HTERT RPE-1 (cell line): ENCODE results near the gene BANF1.
"Not testable (repeated sequence)": the region's sequence is repeated elsewhere in the genome, so short reads cannot be mapped to it uniquely, and the experiment has no call there.

ENCODE experiments used
- in situ Hi-C: fragments of 300-500 bp; cut with MboI; formaldehyde crosslinking; loops from 4 replicates; pipeline ENCODE4 v1.14.3; 2020; ENCODE audit warnings: low sequenced_read_pairs

BANF1 gene

DNA sequence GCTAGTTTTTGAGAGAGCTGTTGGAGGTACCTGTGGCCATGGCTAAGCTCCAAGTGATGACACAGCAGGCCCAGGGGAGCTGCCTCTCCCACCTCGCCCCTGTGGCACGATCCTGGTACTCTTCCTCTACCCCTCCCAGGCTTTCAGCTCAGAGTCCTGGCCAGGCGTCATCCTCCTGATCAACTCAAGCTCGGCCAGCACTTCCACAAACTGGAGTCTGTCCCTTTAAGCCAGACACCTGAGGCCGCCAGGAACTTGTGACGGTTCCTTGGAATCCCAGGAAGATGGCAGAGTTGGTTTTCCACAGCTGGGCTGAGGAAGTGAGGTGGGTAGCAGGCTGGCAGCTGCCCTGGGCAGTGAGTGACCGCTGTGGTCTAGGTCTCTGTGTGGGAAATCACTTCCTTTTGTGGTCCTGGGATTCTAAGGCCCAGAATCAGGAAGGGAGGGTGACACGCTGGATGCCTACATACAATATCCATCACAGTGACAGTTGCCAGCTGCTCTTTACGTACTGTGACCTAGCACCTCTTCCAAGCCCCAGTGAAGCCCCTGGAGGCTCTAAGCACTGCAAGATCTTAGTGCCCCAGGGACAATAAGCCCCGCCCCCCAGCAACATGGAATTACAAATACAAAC is 6.3 kb downstream of the BANF1 start:
- in situ Hi-C loops = no loop called here

- in situ Hi-C loops = not testable (repeated sequence)
Measured at GRCh38 chr11:66010036-66010435, 7.7 kb downstream of the BANF1 start.

DNA sequence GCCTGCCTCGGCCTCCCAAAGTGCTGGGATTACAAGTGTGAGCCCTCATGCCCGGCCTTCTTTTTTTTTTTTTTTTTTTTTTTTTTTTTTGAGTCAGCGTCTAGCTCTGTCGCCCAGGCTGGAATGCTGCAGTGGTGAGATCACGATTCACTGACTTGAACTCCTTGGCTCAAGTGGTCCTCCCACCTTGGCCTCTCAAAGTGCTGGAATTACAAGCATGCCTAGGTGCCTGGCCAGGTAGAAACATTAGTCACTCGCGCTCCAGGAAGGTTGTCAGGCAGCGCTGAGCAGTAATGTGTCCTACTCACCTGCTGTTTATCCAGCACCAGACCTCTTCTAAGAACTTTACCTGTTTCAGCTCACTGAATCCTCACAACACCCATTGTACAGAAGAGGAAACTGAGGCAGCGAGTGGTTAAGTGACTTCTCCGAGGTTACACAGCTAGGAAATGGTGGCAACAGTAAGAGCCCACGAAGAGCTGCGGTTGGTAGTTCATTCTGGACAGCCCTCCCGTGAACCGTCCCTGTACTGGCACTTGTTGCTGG is 9.0 kb downstream of the BANF1 start:
- in situ Hi-C loops = no loop called here

- in situ Hi-C loops = no loop called here
Measured at GRCh38 chr11:66011785-66012303, 9.5 kb downstream of the BANF1 start, which contains the start of gene CST6. CST6 (plus strand) TSS chr11:66012008; CDS start chr11:66012045, 37 bp downstream.

- in situ Hi-C loops = no loop called here
Measured at GRCh38 chr11:66012371-66012945, 10.2 kb downstream of the BANF1 start.

DNA sequence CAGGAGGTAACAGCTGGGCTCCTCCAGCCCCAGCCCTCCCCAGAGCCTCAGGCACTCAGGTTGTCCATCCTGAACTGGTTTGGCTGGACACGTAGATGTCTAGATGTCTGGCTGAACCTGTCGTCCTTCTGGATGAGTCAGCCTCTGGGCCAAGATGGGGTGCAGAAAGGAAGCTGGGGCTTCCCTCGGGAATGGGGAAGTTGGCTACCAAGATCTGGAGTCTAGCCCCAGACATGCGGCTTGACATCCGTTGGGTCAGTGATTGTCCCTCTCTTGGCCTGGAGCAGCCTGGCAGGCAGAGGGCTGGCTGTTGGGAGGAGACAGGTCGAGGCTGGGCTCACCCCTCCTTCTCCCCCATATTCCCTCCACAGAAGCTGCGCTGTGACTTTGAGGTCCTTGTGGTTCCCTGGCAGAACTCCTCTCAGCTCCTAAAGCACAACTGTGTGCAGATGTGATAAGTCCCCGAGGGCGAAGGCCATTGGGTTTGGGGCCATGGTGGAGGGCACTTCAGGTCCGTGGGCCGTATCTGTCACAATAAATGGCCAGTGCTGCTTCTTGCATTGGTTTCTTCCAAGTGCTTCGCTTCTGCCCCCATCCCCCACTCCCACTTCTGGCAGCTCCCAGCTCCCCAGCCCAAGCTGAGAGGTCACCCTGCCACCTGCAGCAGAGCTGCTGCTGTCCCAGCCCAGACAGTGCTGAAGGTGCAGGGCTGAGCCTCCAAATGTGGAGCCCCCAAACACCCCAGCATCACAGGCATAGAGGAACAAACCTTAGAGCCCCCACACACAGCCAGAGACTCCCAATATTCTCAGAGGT is 10.9 kb downstream of the BANF1 start:
- in situ Hi-C loops = no loop called here

DNA sequence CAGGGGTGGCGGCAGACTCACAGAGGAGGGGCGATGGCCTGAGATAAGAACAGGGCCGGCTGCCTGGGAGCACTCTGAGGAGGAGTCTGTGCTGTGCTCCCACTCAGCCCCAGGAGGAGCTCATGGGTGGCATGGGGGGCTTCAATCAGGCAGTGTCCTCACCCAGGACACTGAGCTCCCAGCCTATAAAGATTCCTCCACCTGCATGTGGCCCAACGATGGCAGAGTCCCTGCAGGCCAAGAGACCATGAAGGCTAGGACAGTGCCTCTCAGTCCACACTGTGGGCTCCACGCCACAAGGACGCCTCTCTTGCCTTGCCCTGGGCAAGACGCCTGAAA is 11.4 kb downstream of the BANF1 start:
- in situ Hi-C loops = no loop called here

DNA sequence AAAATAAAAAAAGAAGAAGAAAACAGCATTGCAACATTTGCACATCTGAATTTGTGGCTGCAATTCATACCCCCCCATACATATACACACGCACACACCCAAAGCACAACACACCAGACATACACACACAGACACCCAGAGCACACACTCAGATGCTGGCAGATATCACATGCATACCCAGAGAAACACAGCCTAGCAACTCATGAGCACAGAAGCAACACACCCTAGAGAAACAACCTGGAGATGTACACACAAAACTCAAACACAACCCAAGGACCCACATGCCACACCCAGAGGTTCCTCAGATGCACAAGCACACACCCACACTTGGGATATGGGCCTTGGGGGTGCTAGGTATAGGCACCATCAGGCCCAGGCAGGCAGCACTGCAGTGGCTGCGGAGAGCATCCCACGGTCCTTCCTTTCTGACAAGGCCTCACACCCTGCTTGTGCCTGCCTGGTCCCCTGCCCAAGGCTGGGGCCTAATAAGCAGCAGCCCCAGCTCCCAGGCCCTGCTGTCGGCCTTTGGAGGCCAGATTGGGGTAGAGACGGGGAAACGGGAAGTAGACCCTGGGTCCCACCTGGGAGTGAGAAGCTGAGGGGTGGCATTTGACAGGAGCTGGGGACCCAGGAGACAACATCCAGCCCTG is 12.6 kb downstream of the BANF1 start:
- in situ Hi-C loops = no loop called here

GRCh38 chr11:66015454-66015881 is 13.2 kb downstream of the BANF1 start:
- in situ Hi-C loops = no loop called here

GRCh38 chr11:66015936-66016792 is 13.9 kb downstream of the BANF1 start:
- in situ Hi-C loops = no loop called here

- in situ Hi-C loops = no loop called here
Measured at GRCh38 chr11:66016793-66017177, 14.5 kb downstream of the BANF1 start.

DNA sequence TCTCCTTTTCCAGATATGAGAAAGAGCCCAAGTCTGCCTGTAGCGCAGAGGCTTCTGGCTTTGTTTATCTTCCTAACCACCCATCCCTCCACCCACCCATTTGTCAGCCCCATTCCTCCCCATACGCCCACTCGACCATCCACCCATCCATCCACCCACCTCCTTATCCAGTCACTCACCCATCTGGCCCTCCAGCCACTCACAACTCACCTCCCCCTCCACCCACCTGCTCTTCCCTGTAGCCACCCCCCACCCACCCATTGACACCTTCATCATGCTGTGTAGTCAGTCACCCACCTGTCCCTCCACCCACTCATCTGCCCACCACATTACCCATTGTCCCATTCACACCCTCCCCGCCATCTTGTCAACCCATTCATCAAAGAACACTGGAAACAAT is 15.0 kb downstream of the BANF1 start:
- in situ Hi-C loops = no loop called here

DNA sequence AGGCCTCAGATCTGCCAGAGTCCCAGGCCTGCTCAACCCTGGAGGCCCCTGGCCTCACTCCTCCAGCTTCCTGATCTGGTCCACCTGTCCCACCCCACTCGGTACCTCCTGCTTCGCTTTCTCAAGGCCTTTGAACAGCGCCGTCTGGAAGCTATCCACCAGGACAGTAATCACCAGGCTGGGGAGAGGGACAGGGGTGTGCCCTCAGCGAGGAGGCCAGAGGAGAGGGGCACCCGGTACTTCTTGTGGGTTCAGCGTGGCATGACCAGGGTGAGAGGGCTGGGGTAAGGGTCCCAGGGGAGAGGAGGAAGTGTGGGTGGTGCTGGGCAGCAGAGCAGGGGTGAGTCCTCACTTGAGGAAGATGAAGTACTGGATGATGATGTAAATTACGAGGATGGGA is 17.9 kb downstream of the BANF1 start:
- in situ Hi-C loops = no loop called here

- in situ Hi-C loops = no loop called here
Measured at GRCh38 chr11:66020618-66021357, 18.5 kb downstream of the BANF1 start.

GRCh38 chr11:66022401-66023185 is 20.3 kb downstream of the BANF1 start:
- in situ Hi-C loops = no loop called here

- in situ Hi-C loops = not testable (repeated sequence)
Measured at GRCh38 chr11:66023186-66023440, 20.8 kb downstream of the BANF1 start.

DNA sequence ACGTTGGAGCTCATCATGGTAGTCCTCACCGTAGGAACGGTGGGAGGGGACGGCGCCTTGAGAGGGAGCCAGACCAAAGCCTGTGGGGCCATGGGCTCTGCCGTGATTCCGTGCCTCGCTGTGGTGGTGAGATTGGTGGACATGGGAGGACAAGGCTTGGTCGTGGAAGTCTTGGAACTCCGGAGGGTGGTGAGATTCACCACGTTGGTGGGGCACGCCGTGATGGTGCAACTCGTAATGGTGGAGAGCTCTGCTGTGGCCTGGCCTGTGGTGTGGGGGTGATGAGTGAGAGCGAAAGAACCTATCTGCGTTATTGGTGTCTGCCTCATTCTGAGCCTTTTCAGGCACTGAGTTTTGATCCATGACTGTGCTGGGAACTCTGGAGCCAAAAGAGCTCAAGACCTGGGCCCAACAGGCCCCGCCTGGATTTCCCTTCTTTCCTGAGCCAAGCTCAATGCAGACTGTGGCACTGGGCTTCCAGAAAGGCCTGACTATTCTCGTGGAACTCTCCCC is 23.8 kb downstream of the BANF1 start, which contains the start of gene CATSPER1:
Gene CATSPER1 (minus strand): TSS at position 463 of the 513 bp plus-strand sequence. CDS start 100 bp downstream, at position 363.
- in situ Hi-C loops = no loop called here

GRCh38 chr11:66032957-66033735 is 30.8 kb downstream of the BANF1 start:
- in situ Hi-C loops = no loop called here
